GM19240 (cell line): ENCODE measurements around the gene CNIH3.
"Not testable (repeated sequence)": the region's sequence is repeated elsewhere in the genome, so short reads cannot be mapped to it uniquely, and the experiment has no call there.

Experiments
- DNase-seq: peaks from one replicate; pipeline ENCODE4 v3.0.0; 2011; ENCODE audit warnings: low spot score; ENCODE audit not compliant: insufficient read length

The CNIH3 gene

GRCh38 chr1:224687465-224687864, 71.3 kb downstream of the CNIH3 start:
- DNase-seq: no peak

- no peak for DNase-seq
Observed at GRCh38 chr1:224689374-224689773, 73.3 kb downstream of the CNIH3 start.

GRCh38 chr1:224690576-224690975, 74.5 kb downstream of the CNIH3 start:
- no peak for DNase-seq

GRCh38 chr1:224691148-224691925, 75.2 kb downstream of the CNIH3 start:
- DNase-seq: no peak

- DNase-seq: no peak
Observed at GRCh38 chr1:224694969-224695368, 78.9 kb downstream of the CNIH3 start.

GRCh38 chr1:224696021-224696420, 79.9 kb downstream of the CNIH3 start:
- DNase-seq: no peak

- DNase-seq: no peak
Observed at GRCh38 chr1:224696891-224697765, 81.0 kb downstream of the CNIH3 start.

- DNase-seq: no peak
Observed at GRCh38 chr1:224698015-224698451, 81.9 kb downstream of the CNIH3 start.

GRCh38 chr1:224700918-224701531, 84.9 kb downstream of the CNIH3 start:
- DNase-seq: peak; percentile 56

GRCh38 chr1:224703702-224704101, 87.6 kb downstream of the CNIH3 start:
- no peak for DNase-seq

GRCh38 chr1:224704107-224704735, 88.1 kb downstream of the CNIH3 start:
- no peak for DNase-seq

- DNase-seq: no peak
Observed at GRCh38 chr1:224705578-224705977, 89.5 kb downstream of the CNIH3 start.

- no peak for DNase-seq
Observed at GRCh38 chr1:224707843-224708725, 92.0 kb downstream of the CNIH3 start.

- DNase-seq: no peak
Observed at GRCh38 chr1:224710196-224710595, 94.1 kb downstream of the CNIH3 start.

GRCh38 chr1:224711231-224711756, 95.2 kb downstream of the CNIH3 start:
- not testable (repeated sequence) for DNase-seq

- no peak for DNase-seq
Observed at GRCh38 chr1:224711876-224712275, 95.8 kb downstream of the CNIH3 start.

- DNase-seq: no peak
Observed at GRCh38 chr1:224713228-224713627, 97.1 kb downstream of the CNIH3 start.

- DNase-seq: no peak
Observed at GRCh38 chr1:224714553-224714952, 98.4 kb downstream of the CNIH3 start.

GRCh38 chr1:224718470-224719053, 102.4 kb downstream of the CNIH3 start:
- DNase-seq: no peak

GRCh38 chr1:224719716-224720115, 103.6 kb downstream of the CNIH3 start:
- no peak for DNase-seq
